Panc1 (cell line): Measurements from ENCODE around the gene ZC3H12C. TPM values are rescaled to one million over a fixed set of nuclear protein-coding genes. Genes with fewer than 3 reads are reported as not detected.

Experiments
- ATAC-seq: fragments of 200-7000 bp; cut with Tn5 transposase; 2 replicates; pipeline ENCODE4 v1.9.1; 2020; ENCODE audit warnings: mild to moderate bottlenecking, moderate library complexity
- BruUV-seq: library from RNA; stranded (reverse); fragments of 400-500 nt; replicated peaks from 2 replicates; lab custom pipeline; 2021; lab: Mats Ljungman, UMichigan
- CTCF ChIA-PET: fragments of 300-600 bp; sonication (Branson Sonifier 250); formaldehyde crosslinking; loops from one replicate; lab custom pipeline; 2022; ENCODE audit warnings: antibody characterized with exemption; lab: Charles Lee
- POLR2A ChIA-PET: fragments of 300-600 bp; sonication (Branson Sonifier 250); formaldehyde crosslinking; loops from one replicate; lab custom pipeline; 2022; ENCODE audit warnings: antibody characterized with exemption; lab: Charles Lee
- DNase-seq: peaks from one replicate; pipeline ENCODE4 v3.0.0-alpha.2; 2010; ENCODE audit warnings: low read depth, low spot score
- H3K27ac ChIP-seq: 2 replicates; pipeline ENCODE4 v1.5.1; 2011; ENCODE audit warnings: mild to moderate bottlenecking, low read length, inconsistent platforms
- H3K27me3 ChIP-seq: fragments of 200-500 bp; sonication (Bioruptor generic); 2 replicates; pipeline ENCODE4 v1.6.0; 2014; ENCODE audit warnings: low read length, inconsistent platforms; ENCODE audit not compliant: control insufficient read depth, insufficient read depth
- H3K36me3 ChIP-seq: fragments of 200-500 bp; sonication (Bioruptor generic); 2 replicates; pipeline ENCODE4 v1.5.1; 2014; ENCODE audit warnings: inconsistent platforms, mild to moderate bottlenecking, low read length, moderate library complexity; ENCODE audit not compliant: control insufficient read depth, insufficient read depth
- H3K4me1 ChIP-seq: 2 replicates; pipeline ENCODE4 v1.5.1; 2011; ENCODE audit warnings: inconsistent platforms, mild to moderate bottlenecking, low read length, moderate library complexity; ENCODE audit not compliant: control insufficient read depth, insufficient read depth
- H3K4me3 ChIP-seq, 2 experiments: 2 replicates each; pipeline ENCODE4 v1.5.1; 2011 to 2012; ENCODE audit warnings: low read depth in 2 of 2, low read length in 2 of 2, mild to moderate bottlenecking in 2 of 2, inconsistent platforms in 1 of 2, moderate library complexity in 1 of 2
- H3K9me3 ChIP-seq: fragments of 200-500 bp; sonication (Bioruptor generic); 2 replicates; pipeline ENCODE4 v1.5.1; 2014; ENCODE audit warnings: low read depth, mild to moderate bottlenecking, inconsistent platforms, low read length, moderate library complexity; ENCODE audit not compliant: control insufficient read depth, insufficient read depth
- POLR2AphosphoS5 ChIP-seq: IDR thresholded peaks from 2 replicates; pipeline ENCODE4 v1.6.1; 2012; ENCODE audit warnings: mild to moderate bottlenecking, low read depth, low read length, moderate library complexity
- SIN3A ChIP-seq: IDR thresholded peaks from 2 replicates; pipeline ENCODE4 v1.6.1; 2012; ENCODE audit warnings: low read depth, mild to moderate bottlenecking, low read length, moderate library complexity, borderline replicate concordance; ENCODE audit not compliant: insufficient read depth
- TCF7L2 ChIP-seq: IDR thresholded peaks from 2 replicates; pipeline ENCODE4 v1.6.1; 2011; ENCODE audit warnings: mild to moderate bottlenecking, low read depth, low read length, inconsistent platforms
- in situ Hi-C: cut with HindIII; loops from 2 replicates; pipeline ENCODE4 v1.10.0; 2016; ENCODE audit warnings: low sequenced_read_pairs, low pct_unique_long_range_greater_than_20kb
- intact Hi-C: fragments of 100-400 bp; cut with micrococcal nuclease; formaldehyde crosslinking; loops from one replicate; pipeline ENCODE4 v1.10.0; 2022; ENCODE audit not compliant: unreplicated experiment
- total RNA-seq: library from RNA; stranded (reverse); gene quantifications from one replicate; pipeline ENCODE4 v1.2.1, GENCODE V29; 2021; ENCODE audit not compliant: unreplicated experiment
- TF ChIP-seq, protein P1 (sequence below): fragments of 450-650 bp; IDR thresholded peaks from 2 replicates; pipeline ENCODE4 v1.5.1; 2017; ENCODE audit warnings: mild to moderate bottlenecking
- TF ChIP-seq, protein P2 (sequence below), 2 experiments: IDR thresholded peaks; 2 replicates each; pipeline ENCODE4 v1.6.1; 2011 to 2012; ENCODE audit warnings: low read depth in 2 of 2, control low read depth in 1 of 2, low read length in 1 of 2, mild to moderate bottlenecking in 1 of 2, moderate library complexity in 1 of 2; ENCODE audit not compliant: insufficient read depth in 1 of 2

The ZC3H12C gene
- total RNA-seq, 1 experiment from 2014 or later, result 13.5 TPM

DNA sequence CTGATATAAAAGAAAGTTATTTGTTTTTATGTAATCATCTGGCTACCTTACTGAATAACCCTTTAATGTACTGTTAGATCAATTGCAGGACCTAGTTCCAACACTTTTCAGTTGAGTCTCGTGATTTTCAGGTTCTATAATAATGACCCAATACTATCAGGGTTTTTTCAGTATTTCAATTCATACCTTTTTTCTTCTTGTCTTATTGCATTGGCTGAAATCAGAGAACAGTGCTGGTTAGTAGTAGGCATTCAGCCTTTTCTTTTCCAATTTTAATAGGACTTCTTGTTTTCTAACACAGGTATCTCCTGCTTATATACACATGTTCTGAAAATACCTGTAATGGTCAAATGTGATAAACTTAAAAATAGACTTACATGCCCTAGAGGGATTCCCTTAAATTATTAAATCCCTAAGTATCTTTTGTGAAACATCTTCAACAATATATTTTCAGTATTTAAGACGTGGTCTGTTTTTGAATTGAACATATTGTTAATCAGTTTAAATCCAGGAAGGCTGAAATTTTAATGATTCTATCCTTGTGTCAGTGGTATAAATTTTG lies 13.6 kb downstream of the ZC3H12C start:
- H3K4me3 ChIP-seq, result no peak overlapping the region
- H3K9me3 ChIP-seq, result peaks cover 12% of the 10 kb centered on the region; the same call in 1 of the 2 replicates
- H3K27ac ChIP-seq, result no peak overlapping the region
- DNase-seq, result no peak
- ATAC-seq, result no peak
- BruUV-seq, result no TSS peak
- TF ChIP-seq TCF7L2 (no peak), SIN3A (no peak), POLR2AphosphoS5 (no peak)
- TF ChIP-seq, protein P1, sequence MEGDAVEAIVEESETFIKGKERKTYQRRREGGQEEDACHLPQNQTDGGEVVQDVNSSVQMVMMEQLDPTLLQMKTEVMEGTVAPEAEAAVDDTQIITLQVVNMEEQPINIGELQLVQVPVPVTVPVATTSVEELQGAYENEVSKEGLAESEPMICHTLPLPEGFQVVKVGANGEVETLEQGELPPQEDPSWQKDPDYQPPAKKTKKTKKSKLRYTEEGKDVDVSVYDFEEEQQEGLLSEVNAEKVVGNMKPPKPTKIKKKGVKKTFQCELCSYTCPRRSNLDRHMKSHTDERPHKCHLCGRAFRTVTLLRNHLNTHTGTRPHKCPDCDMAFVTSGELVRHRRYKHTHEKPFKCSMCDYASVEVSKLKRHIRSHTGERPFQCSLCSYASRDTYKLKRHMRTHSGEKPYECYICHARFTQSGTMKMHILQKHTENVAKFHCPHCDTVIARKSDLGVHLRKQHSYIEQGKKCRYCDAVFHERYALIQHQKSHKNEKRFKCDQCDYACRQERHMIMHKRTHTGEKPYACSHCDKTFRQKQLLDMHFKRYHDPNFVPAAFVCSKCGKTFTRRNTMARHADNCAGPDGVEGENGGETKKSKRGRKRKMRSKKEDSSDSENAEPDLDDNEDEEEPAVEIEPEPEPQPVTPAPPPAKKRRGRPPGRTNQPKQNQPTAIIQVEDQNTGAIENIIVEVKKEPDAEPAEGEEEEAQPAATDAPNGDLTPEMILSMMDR, result no peak
- TF ChIP-seq, protein P2, sequence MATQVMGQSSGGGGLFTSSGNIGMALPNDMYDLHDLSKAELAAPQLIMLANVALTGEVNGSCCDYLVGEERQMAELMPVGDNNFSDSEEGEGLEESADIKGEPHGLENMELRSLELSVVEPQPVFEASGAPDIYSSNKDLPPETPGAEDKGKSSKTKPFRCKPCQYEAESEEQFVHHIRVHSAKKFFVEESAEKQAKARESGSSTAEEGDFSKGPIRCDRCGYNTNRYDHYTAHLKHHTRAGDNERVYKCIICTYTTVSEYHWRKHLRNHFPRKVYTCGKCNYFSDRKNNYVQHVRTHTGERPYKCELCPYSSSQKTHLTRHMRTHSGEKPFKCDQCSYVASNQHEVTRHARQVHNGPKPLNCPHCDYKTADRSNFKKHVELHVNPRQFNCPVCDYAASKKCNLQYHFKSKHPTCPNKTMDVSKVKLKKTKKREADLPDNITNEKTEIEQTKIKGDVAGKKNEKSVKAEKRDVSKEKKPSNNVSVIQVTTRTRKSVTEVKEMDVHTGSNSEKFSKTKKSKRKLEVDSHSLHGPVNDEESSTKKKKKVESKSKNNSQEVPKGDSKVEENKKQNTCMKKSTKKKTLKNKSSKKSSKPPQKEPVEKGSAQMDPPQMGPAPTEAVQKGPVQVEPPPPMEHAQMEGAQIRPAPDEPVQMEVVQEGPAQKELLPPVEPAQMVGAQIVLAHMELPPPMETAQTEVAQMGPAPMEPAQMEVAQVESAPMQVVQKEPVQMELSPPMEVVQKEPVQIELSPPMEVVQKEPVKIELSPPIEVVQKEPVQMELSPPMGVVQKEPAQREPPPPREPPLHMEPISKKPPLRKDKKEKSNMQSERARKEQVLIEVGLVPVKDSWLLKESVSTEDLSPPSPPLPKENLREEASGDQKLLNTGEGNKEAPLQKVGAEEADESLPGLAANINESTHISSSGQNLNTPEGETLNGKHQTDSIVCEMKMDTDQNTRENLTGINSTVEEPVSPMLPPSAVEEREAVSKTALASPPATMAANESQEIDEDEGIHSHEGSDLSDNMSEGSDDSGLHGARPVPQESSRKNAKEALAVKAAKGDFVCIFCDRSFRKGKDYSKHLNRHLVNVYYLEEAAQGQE (IDR thresholded peaks at IDR 0.05; ENCODE audit: insufficient read depth in 1 of 2, low read depth in 2 of 2, low read length in 1 of 2), result no peak
- no peaks in the 10 kb centered on the region for H3K27me3 ChIP-seq
- in situ Hi-C loops, result no loop called here
- H3K36me3 ChIP-seq, result no peaks in the 10 kb centered on the region
- ChIA-PET POLR2A (interaction anchor here (0.5 kb wide), 1 partner anchor 21 kb away, joined by 3 read pairs; no protein-coding TSS in a partner anchor), CTCF (no interaction called here)
- intact Hi-C loops, result no loop called here
- no peaks in the 10 kb centered on the region for H3K4me1 ChIP-seq

DNA sequence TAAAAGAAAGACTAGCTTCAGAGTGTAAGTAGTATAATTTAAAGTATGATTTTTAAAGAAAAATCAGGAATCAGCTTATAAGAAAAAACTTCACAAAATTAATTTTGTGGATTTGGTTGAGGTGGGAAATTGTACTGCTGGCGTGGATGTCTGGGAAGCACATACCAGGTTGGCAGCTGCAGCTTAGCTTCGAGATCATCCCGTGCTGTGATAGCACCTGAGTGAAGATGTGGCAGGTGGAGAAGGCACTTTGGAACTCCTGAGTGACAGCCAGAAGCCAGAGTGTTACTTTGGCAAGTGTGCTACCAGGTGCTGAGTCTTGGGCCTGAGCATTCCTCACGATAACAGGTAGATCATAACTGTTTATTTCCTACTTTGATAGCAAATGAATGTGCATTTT lies 17.7 kb downstream of the ZC3H12C start:
- Histone ChIP-seq H3K4me3 (no peak overlapping the region), H3K4me1 (no peaks in the 10 kb centered on the region), H3K27me3 (no peaks in the 10 kb centered on the region), H3K27ac (no peak overlapping the region), H3K36me3 (no peaks in the 10 kb centered on the region), H3K9me3 (peaks cover 9% of the 10 kb centered on the region; the same call in 1 of the 2 replicates)
- DNase-seq, result no peak
- ATAC-seq, result no peak
- CTCF ChIA-PET, result interaction anchor here (0.6 kb wide), 1 partner anchor 217 kb away, joined by 9 read pairs; no protein-coding TSS in a partner anchor
- POLR2A ChIA-PET, result interaction anchor here (0.6 kb wide), 1 partner anchor 10 kb away, joined by 3 read pairs; no protein-coding TSS in a partner anchor
- in situ Hi-C loops (no loop called here), intact Hi-C loops (no loop called here)
- BruUV-seq, result no TSS peak
- TF ChIP-seq POLR2AphosphoS5, result no peak
- no peak for TF ChIP-seq SIN3A
- no peak for TF ChIP-seq TCF7L2
- TF ChIP-seq, protein P1, result no peak
- TF ChIP-seq, protein P2 (IDR thresholded peaks at IDR 0.05; ENCODE audit: insufficient read depth in 1 of 2, low read depth in 2 of 2, low read length in 1 of 2), result no peak
